ENCODE measurements around the gene TBC1D22B.

- no peak for TF ChIP-seq POLR2AphosphoS5 (IDR thresholded peaks at IDR 0.05)
- no peak for TF ChIP-seq CTCF (IDR thresholded peaks at IDR 0.05)
- no peak for TF ChIP-seq POLR2A (IDR thresholded peaks at IDR 0.05)
Measured at GRCh38 chr6:37332894-37333293, 75.3 kb downstream of the TBC1D22B start.
